Peyer's patch (tissue), 4 donors: ENCODE results near the gene ASCC3.

Experiments used
- CTCF ChIP-seq, 6 experiments: fragments of 450-650 bp in 4 of 6; fragments of 200-600 bp in 2 of 6; sonication (generic) in 1 of 6; IDR thresholded peaks; one replicate each; pipeline ENCODE4 v1.5.1; 2017 to 2019; ENCODE audit warnings: antibody characterized with exemption in 6 of 6, mild to moderate bottlenecking in 3 of 6, moderate library complexity in 1 of 6
- POLR2A ChIP-seq, 2 donors: fragments of 450-650 bp; IDR thresholded peaks; one replicate each; pipeline ENCODE4 v1.5.1; 2017; ENCODE audit warnings: antibody characterized with exemption in 2 of 2, mild to moderate bottlenecking in 2 of 2, moderate library complexity in 2 of 2

- TF ChIP-seq POLR2A (IDR thresholded peaks at IDR 0.05): no peak
- no peak for TF ChIP-seq CTCF (IDR thresholded peaks at IDR 0.05)
These were observed 216.1 kb downstream of the ASCC3 start for GRCh38 chr6:100665041-100665380.
